HCT116 (cell line): Measurements from ENCODE around the gene KANK3. TPM values are rescaled to one million over a fixed set of nuclear protein-coding genes. Genes with fewer than 3 reads are reported as not detected.
A peak's percentile ranks its signal among the peaks of the same experiment; 100 is the strongest.

Source experiments
- ATAC-seq: fragments of 200-7000 bp; cut with Tn5 transposase; 2 replicates; pipeline ENCODE4 v1.9.1; 2020; ENCODE audit warnings: mild to moderate bottlenecking, moderate library complexity
- BruUV-seq: library from RNA; stranded (reverse); fragments of 400-500 nt; replicated peaks from 2 replicates; lab custom pipeline; 2021; lab: Mats Ljungman, UMichigan
- CTCF ChIA-PET: fragments of 300-600 bp; sonication (Branson Sonifier 250); formaldehyde crosslinking; loops from one replicate; lab custom pipeline; 2021; ENCODE audit warnings: antibody characterized with exemption; lab: Charles Lee
- POLR2A ChIA-PET: fragments of 300-600, 350-600 bp; sonication (Branson Sonifier 250); formaldehyde crosslinking; loops from one replicate; lab custom pipeline; 2021; ENCODE audit warnings: antibody characterized with exemption; lab: Charles Lee
- RAD21 ChIA-PET, 2 experiments: fragments of 300-600 bp; sonication (Branson Sonifier 250); formaldehyde crosslinking; loops; one replicate each; lab custom pipeline; 2023; ENCODE audit warnings: low total read pairs in 2 of 2; ENCODE audit not compliant: uncharacterized antibody in 2 of 2, unreplicated experiment in 2 of 2, low non-redundant PET in 1 of 2; lab: Charles Lee
- DNase-seq: peaks from one replicate; pipeline ENCODE4 v3.0.0-alpha.2; 2010; ENCODE audit warnings: low read depth, low spot score
- H2AFZ ChIP-seq: fragments of 200-600 bp; shearing (Covaris generic), sonication (generic); 2 replicates; pipeline ENCODE4 v1.6.1; 2017; ENCODE audit warnings: low read depth, mixed run types, mixed read lengths, antibody characterized with exemption, low read length; ENCODE audit not compliant: poor library complexity, severe bottlenecking
- H3K27ac ChIP-seq: 2 replicates; pipeline ENCODE4 v1.5.1; 2012; ENCODE audit warnings: low read depth, low read length
- H3K27me3 ChIP-seq: fragments of 200-600 bp; sonication (generic); 2 replicates; pipeline ENCODE4 v1.6.1; 2016; ENCODE audit warnings: mixed run types, low read length, mixed read lengths; ENCODE audit not compliant: insufficient read depth
- H3K36me3 ChIP-seq, 2 experiments: fragments of 200-500 bp in 1 of 2; fragments of 200-600 bp in 1 of 2; sonication (Bioruptor generic) in 1 of 2; sonication (generic) in 1 of 2; 2 replicates each; pipeline versions ENCODE4 v1.5.1 to v1.6.1; 2014 to 2016; ENCODE audit warnings: low read length in 2 of 2, inconsistent platforms in 1 of 2, mixed read lengths in 1 of 2, mixed run types in 1 of 2; ENCODE audit not compliant: insufficient read depth in 2 of 2, control insufficient read depth in 1 of 2
- H3K4me1 ChIP-seq, 2 experiments: fragments of 200-600 bp in 1 of 2; sonication (generic) in 1 of 2; 2 replicates each; pipeline versions ENCODE4 v1.5.1 to v1.6.1; 2012 to 2017; ENCODE audit warnings: low read length in 2 of 2, inconsistent platforms in 1 of 2, mild to moderate bottlenecking in 1 of 2, mixed read lengths in 1 of 2, mixed run types in 1 of 2, moderate library complexity in 1 of 2; ENCODE audit not compliant: insufficient read depth in 2 of 2, control insufficient read depth in 1 of 2
- H3K4me2 ChIP-seq: fragments of 200-600 bp; sonication (generic); 2 replicates; pipeline ENCODE4 v1.6.1; 2017; ENCODE audit warnings: mixed run types, low read length, mixed read lengths
- H3K4me3 ChIP-seq, 2 experiments: fragments of 200-600 bp in 1 of 2; sonication (generic) in 1 of 2; replicated peaks in 1 of 2; 2 replicates each; pipeline ENCODE4 v1.5.1; 2011 to 2016; ENCODE audit warnings: low read length in 2 of 2, control low read depth in 1 of 2, low read depth in 1 of 2, mild to moderate bottlenecking in 1 of 2, mixed read lengths in 1 of 2, mixed run types in 1 of 2
- H3K79me2 ChIP-seq: fragments of 200-600 bp; sonication (generic); 2 replicates; pipeline ENCODE4 v1.6.1; 2017; ENCODE audit warnings: mild to moderate bottlenecking, mixed run types, low read length, moderate library complexity, mixed read lengths; ENCODE audit not compliant: insufficient read depth
- H3K9ac ChIP-seq: fragments of 200-600 bp; sonication (generic); 2 replicates; pipeline ENCODE4 v1.6.1; 2016; ENCODE audit warnings: low read length, mixed read lengths
- H3K9me2 ChIP-seq: fragments of 200-600 bp; sonication (generic), shearing (Covaris generic); 2 replicates; pipeline ENCODE4 v1.6.1; 2017; ENCODE audit warnings: mixed run types, mild to moderate bottlenecking, moderate library complexity; ENCODE audit not compliant: insufficient read depth
- H3K9me3 ChIP-seq, 2 experiments: fragments of 200-500 bp in 1 of 2; fragments of 200-600 bp in 1 of 2; sonication (Bioruptor generic) in 1 of 2; sonication (generic) in 1 of 2; 2 replicates each; pipeline ENCODE4 v1.6.1; 2014 to 2017; ENCODE audit warnings: low read length in 2 of 2, mixed read lengths in 2 of 2, inconsistent platforms in 1 of 2, low read depth in 1 of 2, mild to moderate bottlenecking in 1 of 2, mixed run types in 1 of 2, moderate library complexity in 1 of 2; ENCODE audit not compliant: control insufficient read depth in 1 of 2, insufficient read depth in 1 of 2
- H4K20me1 ChIP-seq: fragments of 200-600 bp; sonication (generic), shearing (Covaris generic); 2 replicates; pipeline ENCODE4 v1.6.1; 2017; ENCODE audit warnings: mixed run types, mild to moderate bottlenecking, moderate library complexity; ENCODE audit not compliant: insufficient read depth
- CBX3 ChIP-seq: IDR thresholded peaks from 2 replicates; pipeline ENCODE4 v1.6.1; 2012; ENCODE audit warnings: low read depth
- CEBPB ChIP-seq: IDR thresholded peaks from 2 replicates; pipeline ENCODE4 v1.6.1; 2012; ENCODE audit warnings: low read depth
- ELF1 ChIP-seq: IDR thresholded peaks from 2 replicates; pipeline ENCODE4 v1.6.1; 2012; ENCODE audit warnings: low read depth, borderline replicate concordance
- FOSL1 ChIP-seq: IDR thresholded peaks from 2 replicates; pipeline ENCODE4 v1.6.1; 2012; ENCODE audit warnings: low read depth
- POLR2A ChIP-seq: IDR thresholded peaks from 2 replicates; pipeline ENCODE4 v1.7.0; 2011; ENCODE audit warnings: borderline replicate concordance; ENCODE audit not compliant: insufficient read depth, insufficient read length; ENCODE audit errors: extremely low read depth
- SIN3A ChIP-seq: IDR thresholded peaks from 2 replicates; pipeline ENCODE4 v1.6.1; 2012; ENCODE audit warnings: low read depth
- SP1 ChIP-seq: IDR thresholded peaks from 2 replicates; pipeline ENCODE4 v1.6.1; 2012; ENCODE audit warnings: low read depth
- SRF ChIP-seq: IDR thresholded peaks from 2 replicates; pipeline ENCODE4 v1.6.1; 2012; ENCODE audit warnings: low read depth
- TCF7L2 ChIP-seq: IDR thresholded peaks from 2 replicates; pipeline ENCODE4 v1.7.0; 2011; ENCODE audit warnings: borderline replicate concordance, inconsistent platforms; ENCODE audit not compliant: insufficient read depth, insufficient read length; ENCODE audit errors: extremely low read depth
- YY1 ChIP-seq: IDR thresholded peaks from 2 replicates; pipeline ENCODE4 v1.6.1; 2011; ENCODE audit warnings: low read length, low read depth, moderate library complexity, mild to moderate bottlenecking; ENCODE audit not compliant: insufficient replicate concordance; ENCODE audit errors: extremely low read depth
- intact Hi-C: fragments of 100-400 bp; cut with micrococcal nuclease; formaldehyde crosslinking; loops from 2 replicates; pipeline ENCODE4 v1.10.0; 2022
- total RNA-seq: library from RNA; stranded (reverse); gene quantifications from one replicate; pipeline ENCODE4 v1.2.1, GENCODE V29; 2021; ENCODE audit not compliant: unreplicated experiment
- TF ChIP-seq, protein P1 (sequence below), 3 experiments: fragments of 200-600 bp in 1 of 3; sonication (generic) in 1 of 3; IDR thresholded peaks in 2 of 3; conservative IDR thresholded peaks in 1 of 3; 2 replicates each; pipeline ENCODE4 v1.5.1; 2012 to 2017; ENCODE audit warnings: low read depth in 2 of 3, low read length in 2 of 3, antibody characterized with exemption in 1 of 3, borderline replicate concordance in 1 of 3, control low read depth in 1 of 3, mild to moderate bottlenecking in 1 of 3, mixed read lengths in 1 of 3, mixed run types in 1 of 3, moderate library complexity in 1 of 3; ENCODE audit not compliant: insufficient read depth in 1 of 3
- TF ChIP-seq, protein P2 (sequence below): IDR thresholded peaks from 2 replicates; pipeline ENCODE4 v1.6.1; 2012; ENCODE audit warnings: low read depth

The KANK3 gene
- total RNA-seq, 1 experiment from 2014 or later = 21.7 TPM

- TF ChIP-seq SP1 = no peak
- TF ChIP-seq CBX3 = no peak
- TF ChIP-seq FOSL1 = no peak
- no peak for TF ChIP-seq CEBPB
- Histone ChIP-seq H3K9me3 (no peaks in the 10 kb centered on the region), H3K9ac (peak overlapping the region; percentile 87), H3K4me3 (peak overlapping the region; percentile 76 to 77), H3K27ac (peak overlapping the region; percentile 86), H3K27me3 (no peaks in the 10 kb centered on the region), H3K9me2 (no peaks in the 10 kb centered on the region), H2AFZ (no peak overlapping the region), H4K20me1 (no peaks in the 10 kb centered on the region), H3K4me2 (peak overlapping the region; percentile 94), H3K79me2 (peaks cover 32% of the 10 kb centered on the region), H3K4me1 (peaks cover 24 to 74% of the 10 kb centered on the region in 2 experiments), H3K36me3 (peaks cover 8 to 15% of the 10 kb centered on the region in 2 experiments; a peak in 3 of 4 replicates)
- intact Hi-C loops = no loop called here
- ChIA-PET POLR2A (interaction anchor here (0.7 kb wide), 1 partner anchor 364 kb away, joined by 3 read pairs; no protein-coding TSS in a partner anchor), RAD21 (no interaction called here), CTCF (no interaction called here)
- peak; percentile 21 for ATAC-seq
- no peak for DNase-seq
- no TSS peak for BruUV-seq
Measured at GRCh38 chr19:8307400-8307964, 35.6 kb downstream of the KANK3 start.

DNA sequence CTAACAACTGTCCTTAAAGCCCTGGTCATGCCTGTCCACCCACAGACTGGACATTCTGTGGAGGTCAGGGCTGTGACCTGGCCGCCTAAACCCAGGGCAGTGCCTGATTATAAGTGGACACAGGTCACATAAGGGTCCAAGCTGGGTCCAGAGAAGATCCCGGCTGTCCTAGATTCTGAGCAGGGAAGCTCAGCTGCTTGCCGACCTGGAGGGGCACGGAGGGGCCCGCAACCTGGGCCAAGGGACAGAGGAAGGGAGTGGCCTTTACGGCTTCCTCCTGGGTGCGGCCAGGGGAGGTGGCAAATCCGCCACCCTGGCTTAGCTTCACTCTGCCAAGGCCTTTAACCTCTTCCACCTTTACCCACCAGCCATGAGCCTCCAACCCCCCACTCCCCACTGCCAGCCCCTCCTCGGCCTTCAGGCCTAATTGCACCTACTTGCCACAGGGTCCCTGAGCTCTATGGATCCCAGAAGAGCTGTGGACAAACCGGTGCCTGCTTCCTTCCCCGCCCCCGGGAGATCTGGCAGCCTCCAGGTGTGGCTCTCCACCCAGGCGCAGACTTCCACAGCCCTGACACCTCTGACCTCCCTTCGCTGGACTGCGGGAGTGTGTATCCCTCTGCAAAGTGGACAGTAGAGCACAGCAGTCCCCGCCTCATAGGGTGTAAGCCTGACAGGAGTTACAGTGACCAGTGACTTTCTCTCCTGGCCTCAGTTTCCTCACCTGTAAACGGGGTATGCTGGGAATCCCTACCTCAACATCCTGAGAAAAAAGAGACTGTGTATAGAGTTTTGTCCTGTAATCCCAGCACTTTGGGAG lies 36.6 kb downstream of the KANK3 start:
- POLR2A ChIA-PET = interaction anchor here (0.7 to 1.3 kb wide), 2 partner anchors 13 to 363 kb away, joined by 3 read pairs; no protein-coding TSS in a partner anchor
- Histone ChIP-seq H4K20me1 (no peaks in the 10 kb centered on the region), H3K79me2 (peaks cover 32% of the 10 kb centered on the region), H3K4me2 (peak overlapping the region; percentile 94), H3K27ac (peak overlapping the region; percentile 86), H3K4me1 (peaks cover 24 to 70% of the 10 kb centered on the region in 2 experiments), H3K9me2 (no peaks in the 10 kb centered on the region), H2AFZ (no peak overlapping the region), H3K9ac (peak overlapping the region; percentile 87), H3K4me3 (peak overlapping the region; percentile 76 to 77), H3K9me3 (no peaks in the 10 kb centered on the region), H3K36me3 (peaks cover 7 to 11% of the 10 kb centered on the region in 2 experiments; a peak in 3 of 4 replicates), H3K27me3 (no peaks in the 10 kb centered on the region)
- intact Hi-C loops = no loop called here
- TSS peak; percentile 53 for BruUV-seq
- DNase-seq (no peak), ATAC-seq (no peak)
- CTCF ChIA-PET = no interaction called here
- RAD21 ChIA-PET = no interaction called here
- no peak for TF ChIP-seq FOSL1
- TF ChIP-seq SRF = no peak
- TF ChIP-seq, protein P1, sequence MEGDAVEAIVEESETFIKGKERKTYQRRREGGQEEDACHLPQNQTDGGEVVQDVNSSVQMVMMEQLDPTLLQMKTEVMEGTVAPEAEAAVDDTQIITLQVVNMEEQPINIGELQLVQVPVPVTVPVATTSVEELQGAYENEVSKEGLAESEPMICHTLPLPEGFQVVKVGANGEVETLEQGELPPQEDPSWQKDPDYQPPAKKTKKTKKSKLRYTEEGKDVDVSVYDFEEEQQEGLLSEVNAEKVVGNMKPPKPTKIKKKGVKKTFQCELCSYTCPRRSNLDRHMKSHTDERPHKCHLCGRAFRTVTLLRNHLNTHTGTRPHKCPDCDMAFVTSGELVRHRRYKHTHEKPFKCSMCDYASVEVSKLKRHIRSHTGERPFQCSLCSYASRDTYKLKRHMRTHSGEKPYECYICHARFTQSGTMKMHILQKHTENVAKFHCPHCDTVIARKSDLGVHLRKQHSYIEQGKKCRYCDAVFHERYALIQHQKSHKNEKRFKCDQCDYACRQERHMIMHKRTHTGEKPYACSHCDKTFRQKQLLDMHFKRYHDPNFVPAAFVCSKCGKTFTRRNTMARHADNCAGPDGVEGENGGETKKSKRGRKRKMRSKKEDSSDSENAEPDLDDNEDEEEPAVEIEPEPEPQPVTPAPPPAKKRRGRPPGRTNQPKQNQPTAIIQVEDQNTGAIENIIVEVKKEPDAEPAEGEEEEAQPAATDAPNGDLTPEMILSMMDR (IDR thresholded peaks at IDR 0.05 in 2 of 3, conservative IDR thresholded peaks at IDR 0.05 in 1 of 3; ENCODE audit: borderline replicate concordance in 1 of 3, insufficient read depth in 1 of 3, low read depth in 2 of 3, low read length in 2 of 3) = no peak
- TF ChIP-seq ELF1 = no peak
- TF ChIP-seq YY1 = no peak
- TF ChIP-seq TCF7L2 = no peak
- TF ChIP-seq SIN3A = no peak
- TF ChIP-seq, protein P2, sequence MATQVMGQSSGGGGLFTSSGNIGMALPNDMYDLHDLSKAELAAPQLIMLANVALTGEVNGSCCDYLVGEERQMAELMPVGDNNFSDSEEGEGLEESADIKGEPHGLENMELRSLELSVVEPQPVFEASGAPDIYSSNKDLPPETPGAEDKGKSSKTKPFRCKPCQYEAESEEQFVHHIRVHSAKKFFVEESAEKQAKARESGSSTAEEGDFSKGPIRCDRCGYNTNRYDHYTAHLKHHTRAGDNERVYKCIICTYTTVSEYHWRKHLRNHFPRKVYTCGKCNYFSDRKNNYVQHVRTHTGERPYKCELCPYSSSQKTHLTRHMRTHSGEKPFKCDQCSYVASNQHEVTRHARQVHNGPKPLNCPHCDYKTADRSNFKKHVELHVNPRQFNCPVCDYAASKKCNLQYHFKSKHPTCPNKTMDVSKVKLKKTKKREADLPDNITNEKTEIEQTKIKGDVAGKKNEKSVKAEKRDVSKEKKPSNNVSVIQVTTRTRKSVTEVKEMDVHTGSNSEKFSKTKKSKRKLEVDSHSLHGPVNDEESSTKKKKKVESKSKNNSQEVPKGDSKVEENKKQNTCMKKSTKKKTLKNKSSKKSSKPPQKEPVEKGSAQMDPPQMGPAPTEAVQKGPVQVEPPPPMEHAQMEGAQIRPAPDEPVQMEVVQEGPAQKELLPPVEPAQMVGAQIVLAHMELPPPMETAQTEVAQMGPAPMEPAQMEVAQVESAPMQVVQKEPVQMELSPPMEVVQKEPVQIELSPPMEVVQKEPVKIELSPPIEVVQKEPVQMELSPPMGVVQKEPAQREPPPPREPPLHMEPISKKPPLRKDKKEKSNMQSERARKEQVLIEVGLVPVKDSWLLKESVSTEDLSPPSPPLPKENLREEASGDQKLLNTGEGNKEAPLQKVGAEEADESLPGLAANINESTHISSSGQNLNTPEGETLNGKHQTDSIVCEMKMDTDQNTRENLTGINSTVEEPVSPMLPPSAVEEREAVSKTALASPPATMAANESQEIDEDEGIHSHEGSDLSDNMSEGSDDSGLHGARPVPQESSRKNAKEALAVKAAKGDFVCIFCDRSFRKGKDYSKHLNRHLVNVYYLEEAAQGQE = no peak
- TF ChIP-seq POLR2A = no peak
- no peak for TF ChIP-seq CBX3
